Peyer's patch (tissue), 4 donors: ENCODE data around the gene TRDN.

ENCODE experiments used
- POLR2A ChIP-seq, 2 donors: fragments of 450-650 bp; IDR thresholded peaks; one replicate each; pipeline ENCODE4 v1.5.1; 2017; ENCODE audit warnings: antibody characterized with exemption in 2 of 2, mild to moderate bottlenecking in 2 of 2, moderate library complexity in 2 of 2
- TF ChIP-seq, protein P1 (sequence below), 6 experiments: fragments of 450-650 bp in 4 of 6; fragments of 200-600 bp in 2 of 6; sonication (generic) in 1 of 6; IDR thresholded peaks; one replicate each; pipeline ENCODE4 v1.5.1; 2017 to 2019; ENCODE audit warnings: antibody characterized with exemption in 6 of 6, mild to moderate bottlenecking in 3 of 6, moderate library complexity in 1 of 6

DNA sequence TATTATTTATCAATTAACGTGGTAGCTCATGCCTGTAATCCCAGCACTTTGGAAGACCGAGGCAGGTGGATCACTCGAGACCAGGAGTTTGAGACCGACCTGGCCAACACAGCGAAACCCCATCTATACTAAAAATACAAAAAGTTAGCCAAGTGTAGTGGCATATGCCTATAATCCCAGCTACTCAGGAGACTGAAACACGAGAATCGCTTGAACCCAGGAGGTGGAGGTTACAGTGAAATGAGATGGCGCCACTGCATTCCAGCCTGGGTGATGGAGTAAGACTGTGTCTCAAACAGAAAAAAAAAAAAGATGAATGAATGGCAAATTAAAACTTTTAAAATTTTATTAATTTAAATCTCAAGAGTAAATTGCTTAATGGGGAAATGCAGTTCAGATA, 341.1 kb downstream of the TRDN start:
- TF ChIP-seq POLR2A (IDR thresholded peaks at IDR 0.05), result no peak
- TF ChIP-seq, protein P1, sequence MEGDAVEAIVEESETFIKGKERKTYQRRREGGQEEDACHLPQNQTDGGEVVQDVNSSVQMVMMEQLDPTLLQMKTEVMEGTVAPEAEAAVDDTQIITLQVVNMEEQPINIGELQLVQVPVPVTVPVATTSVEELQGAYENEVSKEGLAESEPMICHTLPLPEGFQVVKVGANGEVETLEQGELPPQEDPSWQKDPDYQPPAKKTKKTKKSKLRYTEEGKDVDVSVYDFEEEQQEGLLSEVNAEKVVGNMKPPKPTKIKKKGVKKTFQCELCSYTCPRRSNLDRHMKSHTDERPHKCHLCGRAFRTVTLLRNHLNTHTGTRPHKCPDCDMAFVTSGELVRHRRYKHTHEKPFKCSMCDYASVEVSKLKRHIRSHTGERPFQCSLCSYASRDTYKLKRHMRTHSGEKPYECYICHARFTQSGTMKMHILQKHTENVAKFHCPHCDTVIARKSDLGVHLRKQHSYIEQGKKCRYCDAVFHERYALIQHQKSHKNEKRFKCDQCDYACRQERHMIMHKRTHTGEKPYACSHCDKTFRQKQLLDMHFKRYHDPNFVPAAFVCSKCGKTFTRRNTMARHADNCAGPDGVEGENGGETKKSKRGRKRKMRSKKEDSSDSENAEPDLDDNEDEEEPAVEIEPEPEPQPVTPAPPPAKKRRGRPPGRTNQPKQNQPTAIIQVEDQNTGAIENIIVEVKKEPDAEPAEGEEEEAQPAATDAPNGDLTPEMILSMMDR (IDR thresholded peaks at IDR 0.05), result no peak
